ENCODE measurements around the gene IL1RAPL2.

GRCh38 chrX:104988038-104988437, 422.0 kb downstream of the IL1RAPL2 start:
- TF ChIP-seq MAX (IDR thresholded peaks at IDR 0.05; ENCODE audit: low read depth): no peak
- TF ChIP-seq SMC3 (IDR thresholded peaks at IDR 0.05; ENCODE audit: low read depth, low read length): no peak
- no peak for TF ChIP-seq POLR2AphosphoS5 (IDR thresholded peaks at IDR 0.05; ENCODE audit: low read depth, low read length)
- TF ChIP-seq CTCF (IDR thresholded peaks at IDR 0.05): no peak
- TF ChIP-seq RAD21 (IDR thresholded peaks at IDR 0.05; ENCODE audit: low read length): no peak
- no peak for TF ChIP-seq RFX5 (IDR thresholded peaks at IDR 0.05; ENCODE audit: low read length)
- TF ChIP-seq NRF1 (IDR thresholded peaks at IDR 0.05; ENCODE audit: low read depth, low read length): no peak
- TF ChIP-seq SIN3A (IDR thresholded peaks at IDR 0.05; ENCODE audit: borderline replicate concordance, low read depth, low read length): no peak
- TF ChIP-seq RCOR1 (IDR thresholded peaks at IDR 0.05; ENCODE audit: low read length): no peak
- TF ChIP-seq TAF1 (IDR thresholded peaks at IDR 0.05; ENCODE audit: borderline replicate concordance, low read depth, low read length): no peak
- no peak for TF ChIP-seq USF2 (IDR thresholded peaks at IDR 0.05; ENCODE audit: borderline replicate concordance, low read depth, low read length)

Data from SK-N-SH (cell line).